HG03039 (cell line): ENCODE measurements around the gene CASKIN2.

Experiments
- ATAC-seq: cut with Tn5 transposase; IDR thresholded peaks from one replicate; pipeline ENCODE4 v1.9.1; 2021; ENCODE audit warnings: mild to moderate bottlenecking, moderate library complexity; ENCODE audit not compliant: unreplicated experiment

CASKIN2 gene

DNA sequence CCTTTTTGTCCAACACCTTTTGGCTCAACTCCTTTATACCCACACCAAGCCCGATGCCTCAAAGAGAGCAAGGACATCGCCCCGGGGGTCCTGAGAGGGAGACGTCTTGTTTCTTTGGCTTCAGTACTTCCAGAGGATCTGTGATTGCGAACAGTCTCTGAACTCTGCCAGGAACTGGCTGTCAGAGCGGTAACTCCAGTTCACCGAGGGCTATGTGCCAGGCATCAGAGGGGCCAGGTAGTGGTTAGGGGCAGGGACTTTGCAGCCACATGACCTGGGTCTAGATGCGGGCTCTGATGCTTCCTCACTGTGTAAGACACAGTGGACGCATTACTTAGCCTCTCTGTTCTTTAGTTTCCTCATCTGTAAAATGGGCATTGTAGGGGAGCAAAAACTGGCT is 31.8 kb upstream of the CASKIN2 start:
- no peak for ATAC-seq

DNA sequence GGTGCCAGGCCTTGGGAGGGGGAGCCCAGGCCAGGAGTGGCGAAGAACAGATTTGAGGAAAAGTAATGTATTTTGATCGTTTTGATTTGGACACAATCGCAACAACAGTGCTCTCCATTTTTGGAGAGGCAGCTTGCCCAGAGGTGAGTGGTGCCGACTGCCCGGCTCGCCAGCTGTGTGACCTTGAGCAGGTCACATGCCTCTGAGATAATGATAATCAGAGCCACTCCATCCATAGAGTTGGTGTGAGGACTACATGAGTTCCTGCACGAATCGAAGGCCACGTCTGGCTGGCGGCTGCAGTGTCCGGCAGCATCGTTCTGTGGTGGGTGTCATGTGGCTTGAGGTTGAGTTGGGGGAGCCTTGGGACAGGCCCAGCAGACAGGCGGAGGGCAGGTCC is 30.8 kb upstream of the CASKIN2 start:
- ATAC-seq = no peak

DNA sequence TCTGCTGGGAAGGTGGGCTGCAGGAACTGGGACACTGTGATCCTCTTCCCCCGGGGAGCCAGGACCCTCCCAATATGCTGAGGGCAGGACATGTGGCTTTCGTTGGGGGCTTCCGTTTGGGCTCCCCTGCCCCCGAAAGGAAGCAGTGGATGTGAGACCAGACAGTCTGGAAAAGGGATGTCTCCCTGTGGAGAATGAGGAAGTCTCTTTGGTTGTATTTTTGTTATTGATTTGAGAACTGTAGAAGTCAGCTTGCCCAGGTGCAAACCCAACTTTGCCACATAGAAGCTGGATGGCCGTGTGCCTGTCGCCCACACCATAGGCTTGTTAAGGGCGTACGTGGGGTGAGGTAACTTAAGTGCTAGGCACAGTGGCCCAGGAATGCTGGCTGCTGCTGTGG is 28.9 kb upstream of the CASKIN2 start:
- ATAC-seq = no peak

DNA sequence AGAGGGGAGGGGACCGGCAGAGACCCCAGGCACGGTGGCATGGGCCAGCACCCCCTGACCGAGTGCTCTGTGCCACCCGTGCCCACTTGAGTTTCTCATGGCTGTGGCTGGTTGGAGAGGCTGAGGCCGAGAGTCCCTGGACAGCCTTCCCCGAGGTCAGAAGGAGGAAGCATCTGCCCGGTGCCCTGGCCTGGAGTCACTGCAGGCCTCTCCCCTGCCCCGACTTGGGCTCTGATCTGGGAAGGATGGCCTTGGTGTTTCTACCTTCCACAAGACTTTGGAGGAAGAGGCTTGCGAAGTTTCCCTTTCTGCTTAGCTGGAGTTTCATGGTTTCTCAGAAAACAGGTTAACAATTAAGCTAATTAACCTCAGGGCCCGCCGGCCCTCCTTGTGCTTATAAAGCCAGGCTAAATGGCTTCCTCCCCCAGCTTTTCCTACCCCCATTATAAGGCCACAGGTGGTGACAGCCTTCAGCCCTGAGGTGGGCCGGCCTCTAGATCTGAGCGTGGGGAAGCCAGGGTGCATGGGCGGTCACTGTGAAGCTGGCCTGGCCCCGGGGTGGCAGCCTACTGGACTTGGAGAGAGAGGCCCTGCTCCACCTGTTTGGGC is 27.5 kb upstream of the CASKIN2 start:
- no peak for ATAC-seq

DNA sequence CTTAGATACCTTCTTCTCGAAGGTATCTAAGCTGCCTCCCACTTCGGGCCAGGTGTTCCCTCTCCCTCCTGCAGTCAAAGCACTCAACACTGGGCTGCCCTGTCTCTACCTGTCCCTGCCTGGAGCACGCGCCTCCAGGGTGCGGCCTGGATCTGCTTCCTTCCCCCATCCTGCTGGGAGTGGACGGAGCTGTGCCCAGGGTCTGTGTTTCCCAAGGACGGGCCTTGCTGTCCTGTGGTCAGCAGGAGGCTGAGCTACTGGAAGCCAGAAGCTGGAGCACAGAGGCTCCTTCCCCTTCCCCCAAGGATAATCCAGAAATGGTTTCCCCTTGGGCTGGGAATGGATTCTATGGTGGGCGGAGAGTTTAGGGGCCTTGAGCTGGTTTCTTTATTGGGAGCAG is 26.9 kb upstream of the CASKIN2 start:
- no peak for ATAC-seq

DNA sequence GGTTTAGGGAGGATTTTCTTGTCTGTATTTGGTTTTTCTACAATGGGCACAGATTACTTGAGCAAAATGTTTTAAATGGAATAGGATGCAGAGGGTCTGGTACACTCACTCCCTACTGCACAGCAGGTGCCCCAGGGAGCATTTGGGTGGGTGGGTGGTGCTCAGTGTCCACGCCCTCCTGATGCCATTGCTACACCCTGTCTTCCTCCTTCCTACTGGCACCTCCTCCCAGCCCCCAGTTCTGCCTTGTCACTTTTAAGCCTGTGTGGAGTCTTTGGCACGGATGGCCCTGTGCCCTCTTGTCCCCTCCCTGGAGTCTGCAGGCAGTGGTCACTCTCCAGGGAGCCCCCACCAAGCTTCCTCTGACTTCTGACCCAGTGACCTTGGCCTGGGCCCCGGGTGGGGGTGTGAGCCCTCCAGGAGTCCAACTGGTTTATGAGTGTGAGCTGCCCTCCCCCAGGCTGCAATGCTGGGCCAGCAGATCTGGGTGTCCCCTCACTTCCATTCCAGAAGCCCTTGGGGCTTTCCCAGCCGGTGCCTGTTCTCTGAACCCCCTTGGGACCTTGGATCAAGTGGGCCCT is 25.7 kb upstream of the CASKIN2 start:
- ATAC-seq = no peak

DNA sequence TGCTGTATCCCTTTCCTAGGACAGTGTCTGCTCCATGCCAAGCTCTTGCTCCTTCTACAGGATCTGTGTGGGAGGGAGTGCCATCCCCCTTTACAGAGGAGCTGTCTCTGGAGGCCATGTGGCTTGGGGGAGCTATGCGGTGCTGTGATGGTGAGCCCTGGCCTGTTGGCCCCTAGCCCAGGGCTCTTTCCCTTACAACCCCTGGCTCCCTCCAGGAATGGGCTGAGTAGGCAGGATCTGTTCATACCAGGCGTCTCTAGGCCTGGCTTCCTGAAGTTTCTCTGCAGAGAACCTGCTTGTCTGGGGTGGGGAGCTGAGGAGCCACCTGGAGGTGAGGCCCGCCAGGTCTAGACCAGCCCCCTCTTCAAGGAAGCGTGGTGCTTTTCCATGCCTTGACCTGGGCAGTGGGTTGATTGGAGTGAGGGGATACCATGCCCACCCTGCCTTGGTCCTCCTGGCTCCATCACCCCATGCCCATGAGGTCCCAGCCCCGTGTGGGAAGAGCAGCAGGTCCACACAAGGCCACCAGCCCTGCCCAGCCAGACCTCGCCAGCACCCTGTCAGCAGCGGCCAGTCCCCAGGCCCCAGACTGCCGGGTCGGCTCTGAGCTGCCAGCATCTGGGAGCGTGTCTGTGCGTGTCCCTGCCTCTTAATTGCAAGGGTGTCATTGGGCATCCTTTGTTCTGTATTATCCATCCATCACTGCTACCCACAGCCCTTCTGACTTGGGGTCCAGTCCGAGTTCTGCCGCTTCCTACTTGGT is 24.8 kb upstream of the CASKIN2 start:
- no peak for ATAC-seq

DNA sequence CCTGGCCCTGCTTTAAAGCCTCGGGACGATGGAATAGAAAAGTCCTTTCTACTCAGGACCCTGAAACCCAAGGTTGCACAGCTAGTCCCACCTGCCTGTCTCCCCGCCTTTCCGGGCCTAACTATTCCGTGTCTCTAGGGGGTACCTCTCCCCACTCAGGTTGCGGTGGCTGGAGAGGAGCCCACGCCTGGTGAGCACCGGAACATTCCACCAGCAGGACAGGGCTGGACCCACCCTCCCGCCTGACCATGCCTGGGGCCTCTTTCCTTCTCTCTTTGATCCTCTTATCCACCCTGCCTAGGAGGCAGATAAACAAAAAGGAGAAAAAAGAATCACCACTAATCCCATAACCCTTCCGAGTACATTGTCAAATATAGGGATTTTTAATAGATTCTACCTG is 21.0 kb upstream of the CASKIN2 start:
- no peak for ATAC-seq

DNA sequence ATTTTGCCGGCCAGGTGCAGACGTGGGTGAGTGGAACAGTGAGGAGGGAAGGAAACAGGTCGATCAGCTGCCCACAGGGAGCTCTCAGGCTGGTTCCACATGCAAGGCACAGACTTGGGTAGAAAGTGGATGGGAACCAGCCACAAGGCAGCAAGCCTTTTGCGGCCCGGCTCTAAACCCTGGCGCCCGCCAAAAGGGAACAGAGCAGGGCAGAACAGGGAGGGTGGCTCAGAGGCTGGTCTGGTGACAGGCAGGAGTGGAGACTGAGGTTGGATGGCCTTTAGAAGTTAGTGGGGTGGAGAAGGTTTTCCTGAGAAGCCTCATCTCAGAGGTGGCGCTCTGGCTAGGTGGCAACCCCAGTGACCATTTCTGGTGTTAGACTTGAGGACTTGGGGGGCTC is 20.5 kb upstream of the CASKIN2 start:
- no peak for ATAC-seq

DNA sequence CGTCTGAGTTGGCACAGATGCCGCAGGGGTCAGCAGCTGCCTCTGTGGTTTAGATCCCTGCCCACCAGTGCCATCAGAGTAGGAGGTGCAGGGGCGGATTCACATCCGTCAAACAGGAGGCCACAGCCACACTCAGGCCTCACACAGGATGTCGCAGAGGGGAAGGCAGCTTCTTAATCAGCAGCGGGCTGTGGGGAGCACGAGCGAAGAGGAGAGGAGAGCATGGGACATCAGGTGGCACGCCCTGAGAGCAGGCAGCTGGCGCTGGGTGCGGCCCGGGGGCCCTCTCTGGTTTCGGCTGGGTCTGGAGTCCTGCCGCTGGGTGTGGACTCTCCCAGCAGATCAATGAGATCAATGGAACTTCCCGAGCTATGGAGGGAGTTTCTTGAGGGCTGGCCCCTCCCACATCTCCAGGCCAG is 19.8 kb upstream of the CASKIN2 start:
- no peak for ATAC-seq

DNA sequence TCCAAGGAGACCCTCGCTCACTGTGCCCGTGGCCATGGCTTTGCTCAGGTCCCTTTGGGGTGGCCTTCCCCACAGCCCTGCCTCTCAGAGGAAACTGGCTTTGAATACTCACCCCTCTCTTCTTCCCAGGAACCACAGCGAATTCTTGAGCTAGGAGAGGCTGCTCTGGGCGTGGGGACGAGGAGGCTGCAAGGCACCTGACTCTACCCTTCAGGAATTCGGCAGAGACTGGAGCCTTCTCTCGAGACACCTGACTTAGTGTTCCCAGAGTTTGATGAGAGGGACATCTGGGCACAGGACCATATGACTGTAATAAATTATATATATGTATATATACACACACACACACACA is 16.4 kb upstream of the CASKIN2 start:
- no peak for ATAC-seq

DNA sequence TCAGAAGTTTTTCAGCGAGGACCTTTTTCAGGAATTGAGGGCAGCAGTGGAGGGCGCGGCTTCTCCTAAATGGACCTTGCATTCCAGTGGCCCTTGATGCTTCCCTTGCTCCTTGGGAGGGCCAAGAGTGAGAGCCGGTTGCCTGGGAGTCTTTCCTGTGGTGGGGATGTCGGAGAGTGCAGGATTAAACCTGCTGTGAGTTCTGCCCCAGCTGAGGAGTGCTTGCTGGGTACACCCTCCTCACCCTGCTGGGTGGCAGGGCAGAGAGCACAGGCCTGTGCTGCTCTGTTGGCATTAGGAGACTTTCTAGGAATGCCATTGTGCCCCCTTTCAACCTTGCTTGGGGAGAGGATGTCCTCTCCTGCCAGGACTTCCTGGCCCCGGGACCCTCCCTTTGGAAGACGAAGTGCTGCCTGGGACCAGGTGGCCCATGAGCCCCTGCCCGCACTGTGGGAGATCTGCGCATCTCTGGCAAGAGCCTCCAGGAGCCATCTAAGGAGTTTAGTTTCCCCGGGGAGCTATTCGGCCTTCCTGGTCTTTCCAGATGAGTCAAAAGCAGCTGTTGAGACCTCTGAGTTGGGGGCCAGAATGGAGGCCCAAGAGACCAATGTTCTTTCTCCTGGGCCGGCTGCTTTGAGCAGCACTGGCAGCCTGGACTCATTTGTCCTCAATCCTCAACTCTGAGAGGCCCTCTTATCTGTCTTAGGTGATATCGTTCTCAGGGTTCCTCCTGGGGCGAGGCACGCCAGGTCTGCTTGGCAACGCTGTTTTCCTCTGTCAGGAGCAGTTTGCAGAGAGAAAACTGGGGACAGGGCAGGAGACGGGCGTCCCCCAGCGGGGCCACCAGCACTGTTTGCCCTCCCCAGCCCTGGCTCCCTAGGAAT is 15.7 kb upstream of the CASKIN2 start:
- no peak for ATAC-seq

DNA sequence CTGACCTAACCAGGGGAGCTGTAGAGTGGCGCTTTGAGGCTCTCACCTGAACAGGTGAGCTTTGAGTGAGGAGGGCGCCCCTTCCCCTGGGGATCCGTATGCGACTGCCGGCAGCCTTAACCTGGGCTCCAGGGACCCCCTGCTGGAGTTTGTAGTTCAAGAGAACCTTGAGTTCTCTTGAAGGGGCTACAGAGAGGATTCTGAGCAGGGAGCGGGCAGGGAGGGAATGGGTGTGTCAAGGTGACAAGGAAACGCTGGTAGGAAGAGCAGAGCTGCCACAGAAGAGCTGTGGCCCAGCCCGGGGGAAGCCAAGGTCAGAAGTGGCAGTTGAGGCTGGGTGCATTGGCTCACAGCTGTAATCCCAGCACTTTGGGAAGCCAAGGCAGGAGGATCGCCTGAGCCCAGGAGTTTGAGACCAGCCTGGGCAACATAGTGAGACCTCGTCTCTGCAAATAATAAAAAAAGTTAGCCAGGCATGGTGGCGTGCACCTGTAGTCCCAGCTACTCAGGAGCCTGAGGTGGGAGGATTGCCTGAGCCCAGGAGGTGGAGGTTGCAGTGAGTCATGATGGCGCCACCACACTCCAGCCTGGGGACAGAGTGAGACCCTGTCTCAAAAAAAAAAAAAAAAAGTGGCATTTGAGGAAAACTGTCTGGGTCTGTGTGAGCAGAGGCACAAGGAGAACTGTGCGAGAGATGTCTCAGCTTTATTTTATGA is 11.4 kb upstream of the CASKIN2 start:
- no peak for ATAC-seq

DNA sequence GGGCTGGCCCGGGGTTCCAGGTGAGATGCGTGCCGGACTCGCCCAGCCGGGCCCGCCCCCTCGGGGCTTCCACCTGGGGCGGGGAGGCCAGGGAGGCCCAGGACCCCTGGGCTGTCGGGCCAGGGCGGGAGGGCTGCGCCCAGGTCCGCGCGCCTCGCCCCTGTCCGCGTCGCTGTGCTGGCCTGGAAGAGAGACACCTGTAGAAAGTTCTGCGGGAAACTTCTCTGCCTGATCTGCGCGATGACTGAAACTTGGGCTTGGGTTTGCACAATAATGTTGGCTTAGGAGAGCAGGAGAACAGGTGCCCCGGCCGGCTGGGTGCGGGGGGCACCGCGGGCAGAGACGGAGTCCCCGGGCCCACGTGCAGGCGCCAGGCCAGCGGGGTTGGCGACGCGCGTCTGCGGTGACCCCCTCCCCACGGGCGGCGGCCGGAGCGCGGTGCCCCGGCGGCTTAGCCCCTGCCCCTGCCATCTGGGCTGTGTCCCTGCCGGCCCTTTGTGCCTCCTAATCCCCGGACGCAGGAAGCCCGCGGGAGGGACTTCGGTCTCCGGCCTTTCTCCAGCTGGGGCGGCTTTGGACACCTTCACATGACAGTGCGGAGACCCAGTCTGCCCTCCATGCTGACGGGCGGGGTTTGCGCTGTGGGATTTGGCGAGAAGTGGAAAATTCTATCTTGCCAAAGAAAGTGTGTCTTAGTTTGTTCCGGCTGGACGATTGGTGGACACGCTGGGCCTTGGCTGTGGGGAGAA is 10.6 kb upstream of the CASKIN2 start:
- ATAC-seq = no peak

DNA sequence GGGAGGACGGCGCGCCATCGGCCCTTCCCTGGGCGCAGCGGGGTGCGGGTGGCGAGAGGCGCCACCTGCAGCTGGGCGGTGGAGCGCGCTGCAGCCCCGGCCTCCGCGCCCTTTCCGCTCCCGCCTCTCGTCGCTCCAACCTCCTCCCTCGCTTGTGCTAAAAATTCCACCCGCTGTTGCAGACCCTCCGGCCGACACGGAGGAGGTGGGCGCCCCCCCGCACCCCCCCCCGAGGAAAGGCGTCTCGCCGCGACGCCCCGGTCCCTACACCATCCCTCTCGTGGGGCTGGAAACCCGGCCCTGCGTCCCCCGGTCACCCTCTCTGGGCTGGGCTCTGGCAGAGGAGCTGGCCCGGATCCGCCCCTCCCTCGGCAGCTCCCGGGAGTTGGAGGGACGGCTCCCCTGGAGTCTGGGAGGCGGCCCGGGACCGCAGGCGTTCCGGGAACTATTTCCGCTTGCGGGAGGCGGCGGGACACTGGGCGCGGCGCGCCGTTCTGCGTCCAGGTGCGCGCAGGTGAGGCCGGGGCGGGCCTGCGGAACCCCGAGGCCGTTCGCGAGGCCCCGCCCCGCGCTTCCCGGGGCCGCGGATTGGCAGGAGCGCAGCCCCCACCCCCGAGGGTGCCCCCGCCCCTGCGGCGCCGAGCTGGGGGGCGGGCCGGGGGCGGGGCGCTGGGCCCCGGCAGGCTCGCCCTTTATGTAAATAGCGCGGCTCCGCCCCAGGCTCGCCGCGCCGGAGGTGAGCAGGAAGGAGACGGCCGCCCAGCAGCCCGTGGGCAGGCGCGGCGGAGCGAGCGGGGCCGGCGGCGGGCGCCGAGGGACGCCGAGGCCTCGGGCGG is 9.9 kb upstream of the CASKIN2 start, which contains the start of gene LLGL2:
Gene LLGL2, plus strand, starts transcription at position 728 of the 836 bp plus-strand sequence. CDS start 17,730 bp downstream, outside the sequence.
- peak; percentile 68 for ATAC-seq

DNA sequence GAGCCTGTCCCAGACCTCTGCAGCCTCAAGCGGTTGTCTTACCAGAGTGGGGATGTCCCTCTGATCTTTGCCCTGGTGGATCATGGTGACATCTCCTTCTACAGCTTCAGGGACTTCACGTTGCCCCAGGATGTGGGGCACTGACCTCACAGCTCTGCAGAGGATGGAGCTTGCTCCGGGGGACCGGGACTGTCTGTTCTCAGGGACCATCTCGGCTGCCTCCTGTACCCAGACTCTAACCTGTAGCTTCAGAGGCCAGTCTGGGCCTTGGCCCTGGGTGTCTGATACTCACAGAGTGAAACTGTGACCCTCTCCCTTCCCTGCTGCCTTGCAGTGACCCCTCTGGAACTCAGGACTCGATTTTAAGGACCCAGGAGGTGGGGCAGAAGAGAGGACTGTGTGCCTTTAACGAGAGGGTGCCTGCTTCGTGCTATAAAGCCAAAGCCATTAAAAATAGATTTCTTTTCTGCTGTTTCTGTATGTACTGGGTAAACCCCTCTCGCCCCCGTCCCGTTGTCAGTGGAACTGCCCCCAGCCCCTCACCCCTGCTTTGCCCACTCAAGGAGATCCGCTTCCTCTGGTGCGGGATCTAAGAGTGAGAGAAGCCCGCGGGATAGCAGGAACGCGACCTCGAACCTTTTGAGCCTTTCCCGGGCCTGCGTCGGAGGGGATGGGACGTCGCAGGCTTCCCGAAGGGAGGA is 9.1 kb upstream of the CASKIN2 start:
- ATAC-seq = no peak

DNA sequence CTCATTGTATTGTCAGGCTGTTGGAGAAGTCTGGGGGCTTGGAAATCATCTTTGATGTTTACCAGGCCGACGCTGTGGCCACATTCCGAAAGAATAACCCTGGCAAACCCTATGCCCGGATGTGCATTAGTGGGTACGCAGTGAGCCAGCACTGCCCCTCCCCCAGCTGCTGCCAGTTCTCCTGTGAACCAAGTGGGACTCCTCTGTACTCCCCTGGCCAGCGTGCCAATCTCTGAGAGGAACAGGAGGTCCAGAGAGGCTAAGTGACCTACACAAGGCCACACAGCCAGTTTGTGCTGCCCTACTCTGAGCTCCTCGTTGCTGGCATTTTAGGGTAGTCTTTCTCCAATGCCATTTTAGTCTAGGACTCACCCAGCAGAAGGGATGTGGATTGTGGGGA is 8.3 kb upstream of the CASKIN2 start:
- no peak for ATAC-seq

DNA sequence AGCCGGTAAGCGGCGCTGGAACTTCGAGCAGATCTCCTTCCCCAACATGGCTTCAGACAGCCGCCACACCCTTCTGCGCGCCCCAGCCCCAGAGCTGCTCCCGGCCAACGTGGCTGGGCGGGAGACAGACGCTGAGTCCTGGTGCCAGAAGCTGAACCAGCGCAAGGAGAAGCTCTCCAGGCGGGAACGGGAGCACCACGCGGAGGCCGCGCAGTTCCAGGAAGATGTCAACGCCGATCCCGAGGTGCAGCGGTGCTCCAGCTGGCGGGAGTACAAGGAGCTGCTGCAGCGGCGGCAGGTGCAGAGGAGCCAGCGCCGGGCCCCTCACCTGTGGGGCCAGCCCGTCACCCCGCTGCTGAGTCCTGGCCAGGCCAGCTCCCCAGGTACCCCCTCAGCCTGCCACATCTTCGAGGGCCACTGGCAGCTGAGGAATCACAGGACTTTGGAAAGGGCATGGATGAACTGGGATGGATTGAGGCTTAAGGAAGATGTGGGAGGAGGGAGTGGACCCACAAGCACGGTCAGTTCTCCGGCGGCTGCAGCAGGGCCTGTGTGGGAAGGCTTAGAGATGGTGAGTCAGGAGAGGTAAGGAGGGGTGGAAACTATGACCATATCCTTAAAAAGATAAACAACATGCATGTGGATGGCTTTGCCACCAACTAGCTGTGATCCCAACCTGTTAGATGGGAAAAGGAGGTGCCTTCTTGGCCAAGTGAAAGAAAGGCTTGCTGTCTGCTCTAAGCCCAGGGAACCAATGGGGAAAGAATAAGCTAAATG is 6.8 kb upstream of the CASKIN2 start:
- no peak for ATAC-seq
